ENCODE results near the gene PHTF1.

GRCh38 chr1:113760102-113761080, 1.1 kb upstream of the PHTF1 start:
- TF ChIP-seq CTCF (IDR thresholded peaks at IDR 0.05), result no peak
- TF ChIP-seq POLR2AphosphoS5 (IDR thresholded peaks at IDR 0.05), result no peak
